Endodermal cell (in vitro differentiated cells): ENCODE measurements around the gene SLC22A8. TPM values are rescaled to one million over a fixed set of nuclear protein-coding genes. Genes with fewer than 3 reads are reported as not detected.

Experiments used
- DNase-seq: peaks from one replicate; pipeline ENCODE4 v3.0.0-alpha.2; 2017
- H3K27ac ChIP-seq: 2 replicates; pipeline ENCODE4 v1.5.1; 2013; ENCODE audit warnings: mild to moderate bottlenecking, low read depth, low read length, moderate library complexity
- H3K27me3 ChIP-seq: 2 replicates; pipeline ENCODE4 v1.6.1; 2013; ENCODE audit warnings: mild to moderate bottlenecking, low read length, moderate library complexity; ENCODE audit not compliant: insufficient read depth, control insufficient read depth, poor library complexity, severe bottlenecking
- H3K36me3 ChIP-seq: 2 replicates; pipeline ENCODE4 v1.7.0; 2013; ENCODE audit warnings: mild to moderate bottlenecking, low read length, moderate library complexity; ENCODE audit not compliant: control insufficient read depth, insufficient read depth
- H3K4me1 ChIP-seq: one replicate; pipeline ENCODE4 v1.7.0; 2013; ENCODE audit warnings: low read length; ENCODE audit not compliant: control insufficient read depth, insufficient read depth
- H3K4me3 ChIP-seq: 2 replicates; pipeline ENCODE4 v1.5.1; 2013; ENCODE audit warnings: mild to moderate bottlenecking, low read length, moderate library complexity
- H3K9ac ChIP-seq: 2 replicates; pipeline ENCODE4 v1.6.1; 2013; ENCODE audit warnings: mild to moderate bottlenecking, low read length, moderate library complexity; ENCODE audit not compliant: poor library complexity, severe bottlenecking; ENCODE audit errors: extremely low read depth
- H3K9me3 ChIP-seq: 2 replicates; pipeline ENCODE4 v1.6.1; 2013; ENCODE audit warnings: mild to moderate bottlenecking, low read length, moderate library complexity; ENCODE audit not compliant: control insufficient read depth
- H3K27ac Mint-ChIP-seq: 2 replicates; pipeline ENCODE4 v1.8.0; 2020; ENCODE audit warnings: mixed read lengths
- H3K27me3 Mint-ChIP-seq: 2 replicates; pipeline ENCODE4 v1.8.0; 2021; ENCODE audit warnings: mild to moderate bottlenecking, mixed read lengths; ENCODE audit not compliant: insufficient read depth
- H3K36me3 Mint-ChIP-seq: 2 replicates; pipeline ENCODE4 v1.8.0; 2020; ENCODE audit warnings: low read depth, mixed read lengths
- H3K4me1 Mint-ChIP-seq: 2 replicates; pipeline ENCODE4 v1.8.0; 2020; ENCODE audit warnings: mixed read lengths
- H3K4me3 Mint-ChIP-seq: 2 replicates; pipeline ENCODE4 v1.8.0; 2020; ENCODE audit warnings: mild to moderate bottlenecking, moderate library complexity, mixed read lengths
- H3K9me3 Mint-ChIP-seq: 2 replicates; pipeline ENCODE4 v1.8.0; 2020; ENCODE audit warnings: mild to moderate bottlenecking, mixed read lengths
- WGBS, 2 experiments: methylation state at CpG; one replicate each; pipeline versions ENCODE4 v1.1.5 to v1.1.7; 2013; ENCODE audit warnings: missing lambda C conversion rate in 2 of 2, mixed read lengths in 1 of 2; ENCODE audit not compliant: insufficient coverage in 1 of 2, insufficient read length in 1 of 2; 5-methylcytosine and 5-hydroxymethylcytosine counted together
- total RNA-seq, 2 donors: library from RNA; stranded (reverse); fragmentation: NEBNext Ultra II Directional in 1 of 2; extraction: Animal tissue kit (Norgen Biotek cat#: 25700) in 1 of 2; gene quantifications; 2 replicates in 1 of 2; 3 replicates in 1 of 2; pipeline ENCODE4 v1.2.1, GENCODE V29; 2021
- TF ChIP-seq, protein P1 (sequence below): fragments of 200-600 bp; sonication (generic); conservative IDR thresholded peaks from 2 replicates; pipeline ENCODE4 v1.5.0; 2021; ENCODE audit warnings: antibody characterized with exemption, mild to moderate bottlenecking

SLC22A8 gene
- total RNA-seq, 2 donors from 2014 or later, result 0.22 TPM; not detected in 1

DNA sequence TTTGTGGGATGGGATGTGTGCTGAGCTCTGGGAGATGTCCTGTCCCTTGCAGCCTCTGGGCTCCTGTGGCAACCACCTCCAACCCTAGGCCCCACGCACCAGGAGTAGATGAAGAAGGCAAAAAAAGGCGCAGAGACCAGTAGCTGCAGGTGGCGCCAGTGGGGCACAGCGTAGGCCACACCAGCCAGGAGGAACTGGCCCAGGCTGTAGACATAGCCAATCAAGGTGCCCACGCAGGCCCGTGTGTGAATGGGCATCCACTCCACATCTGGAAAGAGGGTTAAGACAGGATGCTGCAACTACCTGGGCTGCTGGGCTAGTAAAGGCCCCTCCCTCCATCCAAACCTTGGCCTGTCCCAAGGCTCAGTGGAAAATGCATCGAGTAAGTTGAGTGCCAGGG, 33.9 kb downstream of the SLC22A8 start:
- H3K4me1 ChIP-seq, result no peaks in the 10 kb centered on the region

GRCh38 chr11:62980133-62980760, 35.4 kb downstream of the SLC22A8 start:
- WGBS, 2 experiments, result 33 to 75% methylated on average over 1 of the region's 1 CpG
- Mint-ChIP-seq H3K27ac (no peak overlapping the region), H3K27me3 (peaks cover 10% of the 10 kb centered on the region), H3K4me3 (no peak overlapping the region), H3K4me1 (no peaks in the 10 kb centered on the region), H3K36me3 (no peaks in the 10 kb centered on the region), H3K9me3 (no peaks in the 10 kb centered on the region)
- no peaks in the 10 kb centered on the region for H3K4me1 ChIP-seq
- peak; percentile 67 for DNase-seq
- no peak overlapping the region for H3K27ac ChIP-seq
- no peak overlapping the region for H3K9ac ChIP-seq
- no peaks in the 10 kb centered on the region for H3K36me3 ChIP-seq
- H3K4me3 ChIP-seq, result no peak overlapping the region
- TF ChIP-seq, protein P1, sequence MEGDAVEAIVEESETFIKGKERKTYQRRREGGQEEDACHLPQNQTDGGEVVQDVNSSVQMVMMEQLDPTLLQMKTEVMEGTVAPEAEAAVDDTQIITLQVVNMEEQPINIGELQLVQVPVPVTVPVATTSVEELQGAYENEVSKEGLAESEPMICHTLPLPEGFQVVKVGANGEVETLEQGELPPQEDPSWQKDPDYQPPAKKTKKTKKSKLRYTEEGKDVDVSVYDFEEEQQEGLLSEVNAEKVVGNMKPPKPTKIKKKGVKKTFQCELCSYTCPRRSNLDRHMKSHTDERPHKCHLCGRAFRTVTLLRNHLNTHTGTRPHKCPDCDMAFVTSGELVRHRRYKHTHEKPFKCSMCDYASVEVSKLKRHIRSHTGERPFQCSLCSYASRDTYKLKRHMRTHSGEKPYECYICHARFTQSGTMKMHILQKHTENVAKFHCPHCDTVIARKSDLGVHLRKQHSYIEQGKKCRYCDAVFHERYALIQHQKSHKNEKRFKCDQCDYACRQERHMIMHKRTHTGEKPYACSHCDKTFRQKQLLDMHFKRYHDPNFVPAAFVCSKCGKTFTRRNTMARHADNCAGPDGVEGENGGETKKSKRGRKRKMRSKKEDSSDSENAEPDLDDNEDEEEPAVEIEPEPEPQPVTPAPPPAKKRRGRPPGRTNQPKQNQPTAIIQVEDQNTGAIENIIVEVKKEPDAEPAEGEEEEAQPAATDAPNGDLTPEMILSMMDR, result no peak
- no peaks in the 10 kb centered on the region for H3K9me3 ChIP-seq
- H3K27me3 ChIP-seq, result no peaks in the 10 kb centered on the region

More for the DNA sequence above, 33.9 kb downstream of the SLC22A8 start:
- H3K27me3 ChIP-seq, result no peaks in the 10 kb centered on the region
- TF ChIP-seq, protein P1, result peak; percentile 66
- no peak overlapping the region for H3K9ac ChIP-seq
- no peaks in the 10 kb centered on the region for H3K36me3 ChIP-seq
- Mint-ChIP-seq H3K27me3 (peaks cover 10% of the 10 kb centered on the region), H3K4me3 (no peak overlapping the region), H3K4me1 (no peaks in the 10 kb centered on the region), H3K27ac (no peak overlapping the region), H3K36me3 (no peaks in the 10 kb centered on the region), H3K9me3 (no peaks in the 10 kb centered on the region)
- 76 to 92% methylated on average over 6 of the region's 7 CpGs for WGBS, 2 experiments
- peak; percentile 76 for DNase-seq
- H3K27ac ChIP-seq, result no peak overlapping the region
- H3K4me3 ChIP-seq, result no peak overlapping the region
- no peaks in the 10 kb centered on the region for H3K9me3 ChIP-seq

DNA sequence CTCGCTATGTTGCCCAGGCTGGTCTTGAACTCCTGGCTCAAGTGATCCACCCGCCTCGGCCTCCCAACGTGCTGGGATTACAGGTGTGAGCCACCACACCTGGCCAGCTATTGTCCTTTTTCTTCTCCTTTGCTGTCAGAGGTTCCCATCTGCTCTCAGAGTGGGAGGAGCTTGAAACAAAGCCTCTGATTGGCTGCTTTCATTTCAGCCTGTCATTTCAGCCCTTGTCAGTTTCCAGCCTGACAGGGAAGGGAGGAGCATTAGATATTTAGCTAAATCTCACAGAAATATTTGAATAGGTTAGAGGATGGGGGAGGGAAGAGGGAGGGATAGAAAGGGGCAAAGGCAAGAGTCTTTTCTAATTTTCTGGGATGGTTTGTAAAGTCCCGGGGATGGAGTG, 39.5 kb downstream of the SLC22A8 start:
- Mint-ChIP-seq H3K9me3 (no peaks in the 10 kb centered on the region), H3K4me1 (no peaks in the 10 kb centered on the region), H3K27ac (no peak overlapping the region)

More for the DNA sequence above, 39.5 kb downstream of the SLC22A8 start:
- no peaks in the 10 kb centered on the region for H3K36me3 Mint-ChIP-seq
- H3K27me3 Mint-ChIP-seq, result peaks cover 19% of the 10 kb centered on the region
- no peaks in the 10 kb centered on the region for H3K9me3 ChIP-seq
- H3K4me3 Mint-ChIP-seq, result no peak overlapping the region
- no peaks in the 10 kb centered on the region for H3K4me1 ChIP-seq
- no peaks in the 10 kb centered on the region for H3K36me3 ChIP-seq
- H3K27ac ChIP-seq, result no peak overlapping the region
- DNase-seq, result no peak
- TF ChIP-seq, protein P1, result no peak
- WGBS, 2 experiments, result 91 to 95% methylated on average over 5 of the region's 5 CpGs
- H3K27me3 ChIP-seq, result no peaks in the 10 kb centered on the region
- no peak overlapping the region for H3K9ac ChIP-seq
- H3K4me3 ChIP-seq, result no peak overlapping the region
